Common myeloid progenitor, CD34-positive (primary cell): ENCODE measurements around the gene GNGT1.
A peak's percentile ranks its signal among the peaks of the same experiment; 100 is the strongest.

Experiments used
- CTCF ChIA-PET: fragments of 350-600 bp; sonication (Branson Sonifier 250); formaldehyde crosslinking; loops from one replicate; lab custom pipeline; 2021; ENCODE audit warnings: antibody characterized with exemption; lab: Charles Lee
- POLR2A ChIA-PET: fragments of 350-600 bp; sonication (Branson Sonifier 250); formaldehyde crosslinking; loops from one replicate; lab custom pipeline; 2021; ENCODE audit warnings: antibody characterized with exemption; lab: Charles Lee
- DNase-seq, 3 donors: peaks; one replicate each; pipeline versions ENCODE4 v3.0.0 to v3.0.0-alpha.2; 2013
- H3K27ac ChIP-seq, 2 experiments: 1 replicate in 1 of 2; 2 replicates in 1 of 2; pipeline ENCODE4 v1.7.0; 2013; ENCODE audit warnings: inconsistent platforms in 2 of 2, low read length in 2 of 2, mild to moderate bottlenecking in 2 of 2, low read depth in 1 of 2, moderate library complexity in 1 of 2; ENCODE audit not compliant: severe bottlenecking in 2 of 2, insufficient read depth in 1 of 2, poor library complexity in 1 of 2
- H3K27me3 ChIP-seq, 5 experiments: replicated peaks in 2 of 5; 1 replicate in 3 of 5; 2 replicates in 2 of 5; pipeline versions ENCODE4 v1.6.1 to v1.7.0; 2013; ENCODE audit warnings: low read length in 4 of 5, mild to moderate bottlenecking in 2 of 5, moderate library complexity in 2 of 5, inconsistent platforms in 1 of 5; ENCODE audit not compliant: insufficient read depth in 5 of 5, control insufficient read depth in 4 of 5
- H3K36me3 ChIP-seq, 4 experiments: 1 replicate in 2 of 4; 2 replicates in 2 of 4; pipeline versions ENCODE4 v1.6.1 to v1.7.0; 2013; ENCODE audit warnings: low read length in 3 of 4, control low read depth in 1 of 4, mild to moderate bottlenecking in 1 of 4; ENCODE audit not compliant: control insufficient read depth in 4 of 4, insufficient read depth in 4 of 4
- H3K4me1 ChIP-seq, 4 experiments: 1 replicate in 3 of 4; 2 replicates in 1 of 4; pipeline versions ENCODE4 v1.6.1 to v1.7.1; 2013; ENCODE audit warnings: low read length in 3 of 4, mild to moderate bottlenecking in 3 of 4, control low read depth in 1 of 4, inconsistent platforms in 1 of 4, moderate library complexity in 1 of 4; ENCODE audit not compliant: control insufficient read depth in 4 of 4, insufficient read depth in 4 of 4; ENCODE audit errors: control extremely low read depth in 1 of 4
- H3K4me3 ChIP-seq, 7 experiments: 1 replicate in 4 of 7; 2 replicates in 3 of 7; pipeline versions ENCODE4 v1.5.1 to v1.7.0; 2013; ENCODE audit warnings: mild to moderate bottlenecking in 7 of 7, low read length in 6 of 7, moderate library complexity in 6 of 7, inconsistent platforms in 2 of 7, low read depth in 2 of 7, control low read depth in 1 of 7; ENCODE audit not compliant: insufficient read depth in 4 of 7, control insufficient read depth in 1 of 7; ENCODE audit errors: extremely low read depth in 1 of 7
- H3K9me3 ChIP-seq, 5 experiments: 1 replicate in 4 of 5; 2 replicates in 1 of 5; pipeline versions ENCODE4 v1.6.1 to v1.7.1; 2013; ENCODE audit warnings: low read length in 4 of 5, mild to moderate bottlenecking in 2 of 5, inconsistent platforms in 1 of 5, low read depth in 1 of 5, moderate library complexity in 1 of 5; ENCODE audit not compliant: control insufficient read depth in 4 of 5, insufficient read depth in 2 of 5; ENCODE audit errors: control extremely low read depth in 1 of 5
- WGBS: methylation state at CpG from one replicate; pipeline ENCODE4 v1.1.5; 2013; ENCODE audit not compliant: insufficient coverage; 5-methylcytosine and 5-hydroxymethylcytosine counted together

Gene GNGT1

DNA sequence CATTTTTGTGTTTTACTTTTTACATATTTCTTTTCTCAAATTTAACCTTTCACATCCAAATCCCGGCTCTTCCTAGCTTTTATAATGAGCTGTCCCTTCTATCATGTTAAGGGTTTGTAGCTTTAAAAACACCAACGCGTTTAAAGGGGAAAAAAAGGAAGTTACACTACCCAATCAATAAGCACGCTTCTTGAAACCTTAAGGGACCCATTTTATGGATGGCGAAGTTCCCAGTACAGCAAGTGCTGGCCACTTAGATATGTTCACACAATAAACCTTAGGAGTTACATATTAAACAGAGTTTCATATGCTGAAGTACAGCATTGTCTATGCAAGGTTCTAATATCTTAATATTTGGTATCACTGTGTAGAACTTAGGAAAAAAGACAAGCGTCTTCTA, 16.9 kb downstream of the GNGT1 start:
- Histone ChIP-seq H3K27ac (no peak overlapping the region), H3K27me3 (peaks cover 0 to 39% (median 0%) of the 10 kb centered on the region in 5 experiments), H3K4me1 (peaks cover 10 to 29% (median 15%) of the 10 kb centered on the region in 4 experiments), H3K36me3 (peaks cover 0 to 11% (median 2%) of the 10 kb centered on the region in 4 experiments), H3K9me3 (no peaks in the 10 kb centered on the region), H3K4me3 (peak overlapping the region in 5 of 7 experiments; percentile 24 to 91 (median 83))
- ChIA-PET POLR2A (no interaction called here), CTCF (interaction anchor here (2.3 kb wide), 1 partner anchor 8 kb away, joined by 12 read pairs; no protein-coding TSS in a partner anchor)
- DNase-seq, result no peak
- 40% methylated on average over 3 of the region's 6 CpGs for WGBS

GRCh38 chr7:93923942-93924341, 17.6 kb downstream of the GNGT1 start:
- H3K27me3 ChIP-seq, result peaks cover 0 to 39% (median 0%) of the 10 kb centered on the region in 5 experiments
- POLR2A ChIA-PET, result no interaction called here
- CTCF ChIA-PET, result no interaction called here
- H3K4me3 ChIP-seq, result peak overlapping the region in 2 of 7 experiments; percentile 83 to 91
- WGBS, result no CpG with 5 or more reads among the region's 1 CpG
- peaks cover 10 to 29% (median 15%) of the 10 kb centered on the region in 4 experiments for H3K4me1 ChIP-seq
- no peak overlapping the region for H3K27ac ChIP-seq
- no peaks in the 10 kb centered on the region for H3K9me3 ChIP-seq
- peaks cover 0 to 11% (median 2%) of the 10 kb centered on the region in 4 experiments for H3K36me3 ChIP-seq
- DNase-seq, result no peak

GRCh38 chr7:93926800-93927199, 20.4 kb downstream of the GNGT1 start:
- CTCF ChIA-PET, result no interaction called here
- H3K4me1 ChIP-seq, result peaks cover 4 to 17% (median 11%) of the 10 kb centered on the region in 4 experiments
- WGBS, result 71% methylated on average over 1 of the region's 1 CpG

GRCh38 chr7:93927585-93927984, 21.2 kb downstream of the GNGT1 start:
- ChIA-PET CTCF (interaction anchor here (1.8 kb wide), 1 partner anchor 78 kb away, joined by 4 read pairs; no protein-coding TSS in a partner anchor), POLR2A (no interaction called here)
- Histone ChIP-seq H3K36me3 (peaks cover 0 to 11% (median 2%) of the 10 kb centered on the region in 4 experiments), H3K4me1 (peaks cover 0 to 13% (median 9%) of the 10 kb centered on the region in 4 experiments), H3K9me3 (no peaks in the 10 kb centered on the region), H3K4me3 (no peak overlapping the region), H3K27ac (no peak overlapping the region), H3K27me3 (peaks cover 0 to 16% (median 0%) of the 10 kb centered on the region in 5 experiments)
- DNase-seq, result no peak
- 100% methylated on average over 3 of the region's 3 CpGs for WGBS

More at GRCh38 chr7:93926800-93927199, 20.4 kb downstream of the GNGT1 start:
- no peak overlapping the region for H3K27ac ChIP-seq
- no peaks in the 10 kb centered on the region for H3K9me3 ChIP-seq
- POLR2A ChIA-PET, result interaction anchor here (0.5 kb wide), 1 partner anchor 298 kb away, joined by 3 read pairs; no protein-coding TSS in a partner anchor
- peaks cover 0 to 11% (median 2%) of the 10 kb centered on the region in 4 experiments for H3K36me3 ChIP-seq
- no peak for DNase-seq
- H3K4me3 ChIP-seq, result no peak overlapping the region
- peaks cover 0 to 21% (median 0%) of the 10 kb centered on the region in 5 experiments for H3K27me3 ChIP-seq

DNA sequence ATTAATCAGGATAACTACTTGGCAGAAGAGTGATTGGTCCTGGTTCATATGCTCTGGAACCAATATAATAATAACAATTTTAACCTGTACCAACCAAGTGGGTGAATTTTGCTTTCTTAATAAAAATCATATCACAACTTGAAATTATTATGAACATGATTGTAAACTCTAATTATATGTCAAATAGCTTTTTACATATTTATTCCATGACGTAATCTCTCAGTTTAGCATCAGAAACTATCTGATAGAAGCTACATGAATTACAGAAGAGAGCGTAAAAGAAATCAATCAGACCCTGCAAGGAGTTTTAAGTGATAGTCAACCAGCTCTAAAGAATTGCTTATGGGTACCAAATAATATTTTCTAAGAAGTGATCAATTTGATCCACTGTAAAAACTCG, 25.3 kb downstream of the GNGT1 start:
- Histone ChIP-seq H3K36me3 (peaks cover 0 to 4% (median 0%) of the 10 kb centered on the region in 4 experiments), H3K9me3 (peaks cover 0 to 3% (median 0%) of the 10 kb centered on the region in 5 experiments), H3K27ac (no peak overlapping the region), H3K4me1 (no peaks in the 10 kb centered on the region), H3K27me3 (peaks cover 0 to 3% (median 0%) of the 10 kb centered on the region in 5 experiments), H3K4me3 (no peak overlapping the region)
- no peak for DNase-seq
- no CpG with 5 or more reads among the region's 3 CpGs for WGBS
- ChIA-PET POLR2A (no interaction called here), CTCF (interaction anchor here (1.0 to 2.3 kb wide), 3 partner anchors 9 to 125 kb away, joined by 3 to 12 read pairs (median 3); partner anchors contain the start of gene GNG11)

- H3K4me3 ChIP-seq, result no peak overlapping the region
- WGBS, result 100% methylated on average over 2 of the region's 3 CpGs
- DNase-seq, result no peak
- POLR2A ChIA-PET, result no interaction called here
- no peaks in the 10 kb centered on the region for H3K4me1 ChIP-seq
- H3K9me3 ChIP-seq, result peaks cover 0 to 3% (median 0%) of the 10 kb centered on the region in 5 experiments
- no peak overlapping the region for H3K27ac ChIP-seq
- no peaks in the 10 kb centered on the region for H3K36me3 ChIP-seq
- CTCF ChIA-PET, result no interaction called here
- no peaks in the 10 kb centered on the region for H3K27me3 ChIP-seq
Measured at GRCh38 chr7:93933156-93933555, 26.8 kb downstream of the GNGT1 start.

- peaks cover 3 to 6% (median 4%) of the 10 kb centered on the region in 4 experiments for H3K4me1 ChIP-seq
- WGBS, result no CpG with 5 or more reads among the region's 2 CpGs
- H3K36me3 ChIP-seq, result no peaks in the 10 kb centered on the region
- ChIA-PET POLR2A (no interaction called here), CTCF (no interaction called here)
- DNase-seq, result no peak
- H3K27ac ChIP-seq, result no peak overlapping the region
- no peaks in the 10 kb centered on the region for H3K27me3 ChIP-seq
- no peak overlapping the region for H3K4me3 ChIP-seq
- peaks cover 0 to 3% (median 0%) of the 10 kb centered on the region in 5 experiments for H3K9me3 ChIP-seq
Measured at GRCh38 chr7:93935102-93935501, 28.7 kb downstream of the GNGT1 start.
